Osteoblast (primary cell): Measurements from ENCODE around the gene CROCC2. TPM values are rescaled to one million over a fixed set of nuclear protein-coding genes. Genes with fewer than 3 reads are reported as not detected.
A peak's percentile ranks its signal among the peaks of the same experiment; 100 is the strongest.

ENCODE experiments used
- DNase-seq: peaks from one replicate; pipeline ENCODE4 v3.0.0; 2011; ENCODE audit warnings: low spot score, mixed read lengths; ENCODE audit not compliant: insufficient read length; ENCODE audit errors: missing footprints
- H2AFZ ChIP-seq: 2 replicates; pipeline ENCODE4 v1.6.0; 2011; ENCODE audit warnings: mild to moderate bottlenecking, low read length
- H3K27ac ChIP-seq: 2 replicates; pipeline ENCODE4 v1.5.1; 2011; ENCODE audit warnings: mild to moderate bottlenecking, low read depth, low read length, moderate library complexity
- H3K27me3 ChIP-seq: 2 replicates; pipeline ENCODE4 v1.6.0; 2012; ENCODE audit warnings: mild to moderate bottlenecking, control low read depth, inconsistent platforms, low read length, moderate library complexity; ENCODE audit not compliant: insufficient read depth
- H3K36me3 ChIP-seq: 2 replicates; pipeline ENCODE4 v1.5.1; 2011; ENCODE audit warnings: mild to moderate bottlenecking, low read length, control low read depth, moderate library complexity; ENCODE audit not compliant: insufficient read depth
- H3K4me1 ChIP-seq: 2 replicates; pipeline ENCODE4 v1.5.1; 2011; ENCODE audit warnings: mild to moderate bottlenecking, low read length, control low read depth, moderate library complexity; ENCODE audit not compliant: insufficient read depth
- H3K4me2 ChIP-seq: 2 replicates; pipeline ENCODE4 v1.6.0; 2011; ENCODE audit warnings: mild to moderate bottlenecking, low read length; ENCODE audit not compliant: insufficient read depth
- H3K4me3 ChIP-seq: fragments of 200-600 bp; sonication (generic); 3 replicates; pipeline ENCODE4 v1.5.1; 2012; ENCODE audit warnings: mild to moderate bottlenecking, low read length, inconsistent platforms; ENCODE audit not compliant: insufficient read depth
- H3K79me2 ChIP-seq: 2 replicates; pipeline ENCODE4 v1.6.0; 2012; ENCODE audit warnings: mild to moderate bottlenecking, low read length, control low read depth, inconsistent platforms; ENCODE audit not compliant: insufficient read depth
- H3K9me3 ChIP-seq: 2 replicates; pipeline ENCODE4 v1.5.1; 2011; ENCODE audit warnings: low read depth, low read length, control low read depth
- H4K20me1 ChIP-seq: 2 replicates; pipeline ENCODE4 v1.6.0; 2012; ENCODE audit warnings: mild to moderate bottlenecking, low read length, control low read depth; ENCODE audit not compliant: insufficient read depth
- total RNA-seq: library from RNA; depleted of rRNA; stranded (reverse); fragments of >200 nt; gene quantifications from 2 replicates; pipeline ENCODE4 v1.2.3, GENCODE V29; 2012
- TF ChIP-seq, protein P1 (sequence below): IDR thresholded peaks from 2 replicates; pipeline ENCODE4 v1.5.1; 2011; ENCODE audit warnings: mild to moderate bottlenecking, low read depth, low read length, moderate library complexity; ENCODE audit errors: extremely low read depth

CROCC2 gene
- total RNA-seq, 1 donor = under 0.01 TPM

DNA sequence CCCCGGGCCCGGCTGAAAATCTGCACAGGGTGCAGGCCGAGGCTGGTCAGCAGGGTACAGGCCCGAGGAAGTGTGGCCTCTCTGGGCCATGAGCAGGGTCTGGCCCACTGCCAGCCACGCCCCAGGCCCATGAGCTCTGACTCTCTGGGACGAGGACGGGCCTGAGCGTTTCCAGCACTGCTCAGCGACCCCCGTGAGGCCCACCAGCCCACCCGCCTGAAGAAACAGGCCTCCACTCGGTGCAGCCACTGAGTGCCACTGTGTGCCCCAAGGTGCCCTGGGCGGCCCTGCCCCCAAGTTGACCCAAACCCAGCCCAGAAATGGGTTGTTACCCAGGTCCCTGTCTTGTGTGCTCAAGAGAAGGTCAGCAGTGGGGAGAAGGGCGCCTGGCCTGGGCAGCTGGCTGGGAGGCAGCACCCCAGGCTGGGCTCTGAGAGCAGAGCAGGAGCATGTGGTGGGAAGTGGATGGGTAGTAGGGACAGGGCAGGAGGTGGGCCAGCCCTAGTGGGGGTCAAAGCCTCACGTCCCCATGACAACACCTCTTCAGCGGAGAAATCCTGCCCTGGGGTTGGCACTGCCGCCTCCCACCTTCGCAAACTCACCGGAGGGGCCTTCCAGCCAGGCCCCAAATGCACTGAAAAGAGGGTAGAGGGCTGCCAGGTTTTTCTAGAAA lies 90.2 kb downstream of the CROCC2 start:
- Histone ChIP-seq H3K27ac (no peak overlapping the region), H3K27me3 (no peaks in the 10 kb centered on the region), H3K9me3 (no peaks in the 10 kb centered on the region), H3K4me3 (no peak overlapping the region), H3K36me3 (peaks cover 8% of the 10 kb centered on the region), H3K4me1 (peaks cover 23% of the 10 kb centered on the region), H3K79me2 (peaks cover 8% of the 10 kb centered on the region), H3K4me2 (no peak overlapping the region), H2AFZ (no peak overlapping the region), H4K20me1 (peaks cover 16% of the 10 kb centered on the region)
- TF ChIP-seq, protein P1, sequence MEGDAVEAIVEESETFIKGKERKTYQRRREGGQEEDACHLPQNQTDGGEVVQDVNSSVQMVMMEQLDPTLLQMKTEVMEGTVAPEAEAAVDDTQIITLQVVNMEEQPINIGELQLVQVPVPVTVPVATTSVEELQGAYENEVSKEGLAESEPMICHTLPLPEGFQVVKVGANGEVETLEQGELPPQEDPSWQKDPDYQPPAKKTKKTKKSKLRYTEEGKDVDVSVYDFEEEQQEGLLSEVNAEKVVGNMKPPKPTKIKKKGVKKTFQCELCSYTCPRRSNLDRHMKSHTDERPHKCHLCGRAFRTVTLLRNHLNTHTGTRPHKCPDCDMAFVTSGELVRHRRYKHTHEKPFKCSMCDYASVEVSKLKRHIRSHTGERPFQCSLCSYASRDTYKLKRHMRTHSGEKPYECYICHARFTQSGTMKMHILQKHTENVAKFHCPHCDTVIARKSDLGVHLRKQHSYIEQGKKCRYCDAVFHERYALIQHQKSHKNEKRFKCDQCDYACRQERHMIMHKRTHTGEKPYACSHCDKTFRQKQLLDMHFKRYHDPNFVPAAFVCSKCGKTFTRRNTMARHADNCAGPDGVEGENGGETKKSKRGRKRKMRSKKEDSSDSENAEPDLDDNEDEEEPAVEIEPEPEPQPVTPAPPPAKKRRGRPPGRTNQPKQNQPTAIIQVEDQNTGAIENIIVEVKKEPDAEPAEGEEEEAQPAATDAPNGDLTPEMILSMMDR = no peak
- peak; percentile 79 for DNase-seq

DNA sequence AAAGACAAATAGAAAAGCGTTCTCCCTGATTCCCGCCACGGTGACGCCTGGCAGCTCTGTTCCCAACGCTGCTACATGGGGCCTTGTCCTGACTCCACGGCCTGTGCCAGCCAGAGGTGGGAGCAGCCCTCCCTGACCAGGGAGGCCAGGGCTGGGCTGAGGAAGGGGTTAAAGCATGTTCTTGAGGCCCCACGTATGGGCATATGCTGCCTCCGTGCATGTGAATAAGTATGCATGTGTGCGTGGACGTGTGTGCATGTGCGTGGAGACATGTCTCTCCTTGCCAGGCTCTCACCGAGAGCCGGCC lies 90.7 kb downstream of the CROCC2 start:
- H3K79me2 ChIP-seq = peaks cover 8% of the 10 kb centered on the region
- H3K27me3 ChIP-seq = no peaks in the 10 kb centered on the region
- peaks cover 21% of the 10 kb centered on the region for H4K20me1 ChIP-seq
- no peak overlapping the region for H3K27ac ChIP-seq
- H3K4me3 ChIP-seq = no peak overlapping the region
- H3K4me1 ChIP-seq = peaks cover 18% of the 10 kb centered on the region
- H3K9me3 ChIP-seq = no peaks in the 10 kb centered on the region
- H3K4me2 ChIP-seq = no peak overlapping the region
- H3K36me3 ChIP-seq = peaks cover 12% of the 10 kb centered on the region
- DNase-seq = peak; percentile 61
- TF ChIP-seq, protein P1 = no peak
- H2AFZ ChIP-seq = no peak overlapping the region

DNA sequence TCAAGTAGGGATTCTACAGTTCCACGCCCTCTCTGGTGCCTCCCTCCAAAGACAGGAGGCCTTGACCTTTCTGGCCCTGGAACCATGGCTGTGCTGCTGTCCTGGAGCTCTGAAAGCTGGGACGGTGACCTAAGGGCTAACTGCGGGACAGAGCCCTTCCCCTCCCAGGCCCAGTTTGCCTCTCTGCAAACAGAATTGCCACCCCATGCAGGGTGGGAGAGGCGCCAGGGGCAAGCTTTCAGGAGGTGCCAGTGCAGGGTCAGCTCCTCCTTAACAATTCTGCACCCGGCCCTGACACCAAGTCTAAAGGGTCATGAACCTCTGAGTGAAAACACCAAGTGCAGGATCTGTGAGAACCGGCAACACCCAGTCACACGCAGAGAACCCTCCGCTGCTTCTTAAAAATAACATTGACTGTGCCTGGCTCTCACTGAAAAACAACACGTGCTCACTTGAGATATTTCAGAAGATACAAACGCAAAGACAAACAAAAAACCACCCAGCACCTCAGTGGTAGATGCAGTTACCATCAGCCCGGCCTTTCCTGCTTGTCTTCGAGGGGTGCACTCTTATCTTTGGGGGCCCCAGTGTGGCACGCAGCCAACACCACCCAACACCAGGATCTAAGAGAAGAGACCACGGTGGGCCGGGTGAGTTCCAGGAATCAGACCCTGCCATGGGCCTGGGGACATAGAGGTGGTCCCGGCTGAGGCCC lies 91.2 kb downstream of the CROCC2 start:
- H3K4me1 ChIP-seq = peaks cover 13% of the 10 kb centered on the region
- no peaks in the 10 kb centered on the region for H3K27me3 ChIP-seq
- DNase-seq = peak; percentile 91
- peak overlapping the region; percentile 78 for H3K4me3 ChIP-seq
- peaks cover 8% of the 10 kb centered on the region for H3K79me2 ChIP-seq
- no peaks in the 10 kb centered on the region for H3K9me3 ChIP-seq
- H4K20me1 ChIP-seq = peaks cover 26% of the 10 kb centered on the region
- peaks cover 16% of the 10 kb centered on the region for H3K36me3 ChIP-seq
- H2AFZ ChIP-seq = no peak overlapping the region
- H3K4me2 ChIP-seq = peak overlapping the region; percentile 82
- no peak overlapping the region for H3K27ac ChIP-seq
- TF ChIP-seq, protein P1 = no peak

DNA sequence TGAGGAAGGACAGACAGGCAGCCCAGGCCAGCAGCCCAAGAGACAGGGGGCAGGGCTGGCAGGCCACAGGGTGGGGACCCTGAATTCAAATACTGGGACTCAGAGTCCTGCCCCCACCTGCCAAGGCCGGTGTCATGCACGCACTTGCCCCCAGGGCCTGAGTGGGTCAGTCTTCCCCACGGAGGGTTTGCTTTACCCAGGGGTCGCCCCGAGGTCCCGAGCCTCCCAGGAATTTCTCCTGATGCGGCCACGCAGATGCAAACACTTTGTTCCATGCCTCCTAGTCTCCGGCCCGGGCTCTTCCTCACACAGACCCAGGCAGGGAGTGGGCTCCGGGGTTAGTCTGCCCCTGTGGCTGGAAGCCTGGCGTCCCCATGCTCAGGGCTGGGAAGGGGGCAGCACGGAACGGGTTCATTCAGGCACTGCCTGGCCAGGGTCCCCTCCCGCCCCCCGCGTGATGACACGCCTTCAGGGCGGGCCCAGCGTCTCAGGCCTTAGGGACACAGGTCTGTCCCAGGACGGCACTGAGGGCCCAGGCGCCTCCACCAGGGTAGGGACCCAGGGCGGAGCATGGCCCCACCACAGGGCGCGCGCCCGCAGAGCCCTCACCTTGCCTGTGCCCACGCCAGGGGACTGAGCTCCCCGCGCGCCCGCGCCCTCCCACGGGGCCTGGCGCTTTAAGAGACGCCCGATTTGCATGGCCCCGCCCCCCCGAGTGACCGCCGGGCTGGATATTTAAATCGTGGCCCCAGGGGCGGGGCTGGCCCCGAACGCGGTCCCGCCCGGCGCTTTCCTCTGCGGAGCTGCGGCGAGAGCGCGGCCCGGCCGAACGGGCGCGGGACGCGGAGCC lies 91.9 kb downstream of the CROCC2 start, which contains the start of gene SNED1:
Gene SNED1, plus strand, starts transcription at position 763 of the 850 bp plus-strand sequence. CDS start 220 bp downstream, outside the sequence.
- peaks cover 30% of the 10 kb centered on the region for H4K20me1 ChIP-seq
- peak within 1 kb of the TSS; percentile 82 for H3K4me2 ChIP-seq
- H3K27ac ChIP-seq = peak within 1 kb of the TSS; percentile 45
- DNase-seq = peak; percentile 99
- TF ChIP-seq, protein P1 = no peak
- H3K4me3 ChIP-seq = peak within 1 kb of the TSS; percentile 78
- H3K36me3 ChIP-seq = peaks cover 17% of the 10 kb centered on the region
- H3K4me1 ChIP-seq = peaks cover 10% of the 10 kb centered on the region
- no peaks in the 10 kb centered on the region for H3K27me3 ChIP-seq
- peak within 1 kb of the TSS; percentile 90 for H2AFZ ChIP-seq
- H3K79me2 ChIP-seq = peaks cover 10% of the 10 kb centered on the region
- H3K9me3 ChIP-seq = no peaks in the 10 kb centered on the region
